Stimulated activated CD8-positive, alpha-beta memory T cell treated with anti-CD3 and anti-CD28 coated beads, Interleukin-12 subunit alpha, Interleukin-12 subunit beta, amount 100 ng/mL, for 4 hours (primary cell): ENCODE measurements around the gene FBXL15.
A peak's percentile ranks its signal among the peaks of the same experiment; 100 is the strongest.

Source experiments
- DNase-seq: peaks from one replicate; pipeline ENCODE4 v3.0.0-alpha.2; 2020; ENCODE audit warnings: low read depth

Gene FBXL15

DNA sequence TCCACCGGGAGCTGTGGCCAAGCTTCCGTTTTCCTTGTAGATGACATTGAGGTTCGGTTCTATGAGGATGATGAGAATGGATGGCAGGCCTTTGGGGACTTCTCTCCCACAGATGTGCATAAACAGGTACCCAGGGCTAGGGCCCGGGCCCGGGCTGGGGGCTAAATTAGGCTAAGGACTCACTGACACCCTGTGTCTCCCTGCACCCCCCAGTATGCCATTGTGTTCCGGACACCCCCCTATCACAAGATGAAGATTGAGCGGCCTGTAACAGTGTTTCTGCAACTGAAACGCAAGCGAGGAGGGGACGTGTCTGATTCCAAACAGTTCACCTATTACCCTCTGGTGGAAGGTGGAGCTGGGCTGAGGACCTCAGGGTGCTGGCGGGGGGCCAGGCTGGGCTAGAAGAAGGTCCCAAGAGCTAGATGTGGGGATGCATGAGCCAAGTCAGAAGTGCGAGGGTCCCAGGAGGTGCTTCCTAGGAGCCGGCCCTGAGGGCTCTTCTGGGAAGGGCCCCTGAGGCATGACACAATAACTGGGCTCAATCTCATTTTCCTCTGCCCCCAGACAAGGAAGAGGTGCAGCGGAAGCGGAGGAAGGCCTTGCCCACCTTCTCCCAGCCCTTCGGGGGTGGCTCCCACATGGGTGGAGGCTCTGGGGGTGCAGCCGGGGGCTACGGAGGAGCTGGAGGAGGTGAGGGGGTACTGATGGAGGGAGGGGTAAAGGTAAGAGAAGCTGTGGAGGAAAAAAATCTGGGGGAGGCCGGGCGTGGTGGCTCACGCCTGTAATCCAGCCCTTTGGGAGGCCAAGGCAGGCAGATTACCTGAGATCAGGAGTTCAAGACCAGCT lies 22.2 kb upstream of the FBXL15 start:
- DNase-seq, result no peak

DNA sequence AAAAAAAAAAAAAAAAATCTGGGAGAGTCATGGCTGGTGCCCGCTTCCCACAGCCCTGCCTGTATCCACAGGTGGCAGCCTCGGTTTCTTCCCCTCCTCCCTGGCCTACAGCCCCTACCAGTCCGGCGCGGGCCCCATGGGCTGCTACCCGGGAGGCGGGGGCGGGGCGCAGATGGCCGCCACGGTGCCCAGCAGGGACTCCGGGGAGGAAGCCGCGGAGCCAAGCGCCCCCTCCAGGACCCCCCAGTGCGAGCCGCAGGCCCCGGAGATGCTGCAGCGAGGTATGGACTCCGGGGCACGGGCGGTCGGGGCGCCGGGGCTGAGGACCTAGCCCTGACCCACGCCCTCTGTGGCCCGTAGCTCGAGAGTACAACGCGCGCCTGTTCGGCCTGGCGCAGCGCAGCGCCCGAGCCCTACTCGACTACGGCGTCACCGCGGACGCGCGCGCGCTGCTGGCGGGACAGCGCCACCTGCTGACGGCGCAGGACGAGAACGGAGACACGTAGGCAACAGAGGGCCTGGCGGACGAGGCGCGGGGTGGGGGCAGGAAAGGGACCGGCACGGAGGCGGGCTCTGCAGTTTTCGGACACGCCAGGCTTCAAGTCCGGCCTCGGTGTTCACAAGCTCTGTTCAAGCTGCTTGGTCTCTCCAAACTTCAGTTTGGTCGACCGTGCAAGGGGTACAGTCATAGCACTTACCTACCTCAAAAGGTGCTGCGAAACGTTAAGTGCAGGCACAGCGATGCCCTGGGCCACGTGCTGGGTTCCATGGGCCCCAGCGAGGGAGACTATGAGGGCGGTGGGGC lies 21.2 kb upstream of the FBXL15 start:
- DNase-seq, result peak; percentile 79

DNA sequence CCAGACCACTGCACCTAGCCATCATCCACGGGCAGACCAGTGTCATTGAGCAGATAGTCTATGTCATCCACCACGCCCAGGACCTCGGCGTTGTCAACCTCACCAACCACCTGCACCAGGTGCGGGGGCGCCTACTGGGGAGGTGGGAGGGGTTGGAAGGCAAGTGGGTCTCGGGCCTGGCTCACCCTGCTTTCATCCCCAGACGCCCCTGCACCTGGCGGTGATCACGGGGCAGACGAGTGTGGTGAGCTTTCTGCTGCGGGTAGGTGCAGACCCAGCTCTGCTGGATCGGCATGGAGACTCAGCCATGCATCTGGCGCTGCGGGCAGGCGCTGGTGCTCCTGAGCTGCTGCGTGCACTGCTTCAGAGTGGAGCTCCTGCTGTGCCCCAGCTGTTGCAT lies 20.6 kb upstream of the FBXL15 start:
- DNase-seq, result no peak

DNA sequence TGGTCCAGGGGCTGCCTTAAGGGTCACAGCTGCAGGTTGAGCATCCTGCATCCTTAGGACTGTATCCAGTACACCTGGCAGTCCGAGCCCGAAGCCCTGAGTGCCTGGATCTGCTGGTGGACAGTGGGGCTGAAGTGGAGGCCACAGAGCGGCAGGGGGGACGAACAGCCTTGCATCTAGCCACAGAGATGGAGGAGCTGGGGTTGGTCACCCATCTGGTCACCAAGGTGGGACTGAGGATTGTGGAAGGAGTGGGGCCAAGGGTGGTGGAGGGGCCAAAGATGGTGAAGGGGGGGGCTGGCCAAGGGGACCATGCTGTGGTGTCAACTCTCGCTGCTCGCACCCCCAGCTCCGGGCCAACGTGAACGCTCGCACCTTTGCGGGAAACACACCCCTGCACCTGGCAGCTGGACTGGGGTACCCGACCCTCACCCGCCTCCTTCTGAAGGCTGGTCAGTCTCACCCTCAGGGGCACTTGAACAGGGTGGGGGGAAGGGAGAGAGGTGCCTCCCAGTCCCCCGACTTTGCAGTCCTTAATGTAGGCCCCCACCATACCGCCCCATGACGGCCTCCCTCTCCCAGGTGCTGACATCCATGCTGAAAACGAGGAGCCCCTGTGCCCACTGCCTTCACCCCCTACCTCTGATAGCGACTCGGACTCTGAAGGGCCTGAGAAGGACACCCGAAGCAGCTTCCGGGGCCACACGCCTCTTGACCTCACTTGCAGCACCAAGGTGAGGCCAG lies 19.9 kb upstream of the FBXL15 start:
- no peak for DNase-seq

DNA sequence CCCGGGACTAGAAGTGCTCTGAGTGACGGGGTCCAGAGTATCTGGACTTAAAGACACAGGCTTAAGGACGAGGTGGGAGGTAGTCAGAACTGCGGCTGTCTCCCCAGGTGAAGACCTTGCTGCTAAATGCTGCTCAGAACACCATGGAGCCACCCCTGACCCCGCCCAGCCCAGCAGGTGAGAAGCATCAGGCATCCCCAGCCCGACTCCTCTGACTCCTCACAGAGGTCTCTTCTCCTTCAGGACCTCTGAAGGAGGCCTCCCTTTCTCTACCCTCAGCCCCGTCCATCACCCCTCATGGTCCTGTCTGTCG lies 19.3 kb upstream of the FBXL15 start:
- DNase-seq, result no peak

DNA sequence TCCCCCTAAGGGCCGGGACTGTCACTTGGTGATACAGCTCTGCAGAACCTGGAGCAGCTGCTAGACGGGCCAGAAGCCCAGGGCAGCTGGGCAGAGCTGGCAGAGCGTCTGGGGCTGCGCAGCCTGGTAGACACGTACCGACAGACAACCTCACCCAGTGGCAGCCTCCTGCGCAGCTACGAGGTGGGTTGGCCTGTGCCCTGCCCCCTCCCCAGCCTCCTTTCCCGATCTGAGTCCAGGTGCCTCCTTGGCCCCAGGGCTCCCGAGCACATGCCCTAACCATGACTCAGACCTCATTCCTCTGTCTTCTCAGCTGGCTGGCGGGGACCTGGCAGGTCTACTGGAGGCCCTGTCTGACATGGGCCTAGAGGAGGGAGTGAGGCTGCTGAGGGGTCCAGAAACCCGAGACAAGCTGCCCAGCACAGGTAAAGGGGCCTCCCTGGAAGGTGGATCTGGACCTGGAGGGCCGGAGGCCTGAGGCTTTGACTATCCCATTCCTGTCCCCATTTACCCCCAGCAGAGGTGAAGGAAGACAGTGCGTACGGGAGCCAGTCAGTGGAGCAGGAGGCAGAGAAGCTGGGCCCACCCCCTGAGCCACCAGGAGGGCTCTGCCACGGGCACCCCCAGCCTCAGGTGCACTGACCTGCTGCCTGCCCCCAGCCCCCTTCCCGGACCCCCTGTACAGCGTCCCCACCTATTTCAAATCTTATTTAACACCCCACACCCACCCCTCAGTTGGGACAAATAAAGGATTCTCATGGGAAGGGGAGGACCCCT lies 18.7 kb upstream of the FBXL15 start:
- DNase-seq, result no peak

DNA sequence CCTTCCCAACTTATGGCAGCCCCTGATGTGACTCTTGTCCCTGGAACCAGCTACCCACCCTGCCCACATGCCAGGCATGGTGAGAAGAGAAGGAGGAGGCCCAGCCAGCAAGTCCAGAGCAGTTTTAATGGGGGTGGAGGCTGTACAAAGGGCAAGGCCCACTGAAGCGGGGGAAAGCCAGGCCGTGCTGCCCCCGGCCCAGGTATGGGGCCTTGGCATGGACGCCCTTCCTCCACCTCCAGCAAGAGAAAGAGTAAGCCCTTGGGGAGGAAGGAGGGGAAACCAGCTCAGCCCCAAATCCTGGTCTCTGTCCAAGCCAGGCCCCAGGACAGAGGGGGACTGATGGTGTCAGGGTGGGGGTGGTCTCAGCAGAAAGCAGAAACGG lies 18.1 kb upstream of the FBXL15 start:
- no peak for DNase-seq

DNA sequence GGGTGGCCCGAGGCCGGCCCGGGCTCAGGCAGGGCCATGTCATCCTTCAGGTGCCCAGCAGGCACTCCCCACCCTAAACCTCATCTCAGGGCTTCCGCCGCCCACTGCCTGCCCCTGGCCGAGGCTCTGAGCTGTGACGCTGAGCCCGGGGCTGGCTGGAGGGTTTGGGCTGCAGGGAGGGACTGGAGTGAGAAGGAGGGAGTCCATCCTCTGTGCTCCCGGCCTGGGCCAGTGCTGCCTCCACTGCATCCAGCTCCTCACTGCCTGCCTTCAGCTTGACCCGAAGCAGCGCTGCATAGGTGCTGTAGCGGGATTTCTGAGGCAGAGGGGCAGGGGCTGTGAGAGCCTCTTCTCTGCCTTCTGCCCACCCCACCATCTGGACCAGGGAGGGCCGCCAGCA lies 17.5 kb upstream of the FBXL15 start:
- DNase-seq, result no peak

DNA sequence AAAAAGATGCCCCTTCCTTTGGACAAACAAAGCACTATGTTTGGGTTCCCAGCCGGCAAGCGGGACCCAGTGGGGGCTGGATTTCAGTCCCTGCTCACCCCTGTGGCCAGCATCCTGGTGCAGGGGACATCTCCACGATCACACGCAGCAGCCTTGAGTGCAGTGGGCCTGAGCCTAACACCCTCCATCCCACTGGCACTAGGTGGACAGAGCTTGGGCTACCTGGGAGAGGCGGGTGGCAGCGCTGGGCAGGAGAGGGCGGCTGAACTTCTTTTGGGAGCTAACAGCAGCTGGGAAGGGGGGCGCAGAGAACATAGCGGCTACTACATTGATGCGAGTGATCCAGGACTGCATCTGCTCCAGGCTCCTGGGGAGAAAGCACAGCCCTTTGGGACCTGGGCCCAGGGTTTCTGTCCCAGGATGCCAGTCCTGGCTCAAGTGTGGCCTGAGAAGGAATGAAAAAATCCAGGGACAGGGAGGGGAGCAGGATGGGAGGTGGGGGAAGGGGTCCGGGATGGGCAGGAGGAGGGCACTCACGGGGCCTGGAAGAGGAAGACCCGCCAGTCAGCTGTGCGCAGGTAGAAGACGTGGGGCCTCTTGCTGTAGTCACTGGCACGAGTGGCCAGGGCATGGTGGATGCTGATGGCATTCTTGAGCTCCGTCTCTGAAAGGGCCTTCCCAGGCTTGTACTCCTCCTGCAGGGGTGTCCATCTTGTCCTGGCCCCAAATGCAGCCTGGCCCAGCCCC lies 16.1 kb upstream of the FBXL15 start:
- no peak for DNase-seq

DNA sequence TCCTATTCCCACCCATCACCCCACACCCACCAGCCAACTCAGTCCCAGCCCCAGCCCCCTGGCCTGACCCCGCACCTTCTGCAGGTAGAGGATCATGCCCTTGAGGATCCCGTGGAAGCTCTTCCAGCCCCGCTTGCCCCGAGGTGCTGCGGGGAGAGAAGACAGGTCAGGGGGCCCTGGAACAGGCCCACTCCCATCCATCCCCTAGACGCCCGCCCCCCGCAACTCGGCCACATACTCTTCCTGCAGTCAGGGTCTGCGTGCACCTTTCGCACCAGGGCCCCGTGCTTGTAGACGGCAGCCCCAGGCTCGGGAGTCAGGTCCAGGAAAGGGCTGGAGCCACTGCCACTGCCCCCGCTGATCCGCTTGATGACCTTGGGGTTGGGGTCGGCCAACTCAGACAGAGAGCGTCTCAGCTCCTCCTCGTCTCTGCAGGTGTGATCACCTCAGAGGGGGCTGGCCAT lies 15.5 kb upstream of the FBXL15 start:
- no peak for DNase-seq

DNA sequence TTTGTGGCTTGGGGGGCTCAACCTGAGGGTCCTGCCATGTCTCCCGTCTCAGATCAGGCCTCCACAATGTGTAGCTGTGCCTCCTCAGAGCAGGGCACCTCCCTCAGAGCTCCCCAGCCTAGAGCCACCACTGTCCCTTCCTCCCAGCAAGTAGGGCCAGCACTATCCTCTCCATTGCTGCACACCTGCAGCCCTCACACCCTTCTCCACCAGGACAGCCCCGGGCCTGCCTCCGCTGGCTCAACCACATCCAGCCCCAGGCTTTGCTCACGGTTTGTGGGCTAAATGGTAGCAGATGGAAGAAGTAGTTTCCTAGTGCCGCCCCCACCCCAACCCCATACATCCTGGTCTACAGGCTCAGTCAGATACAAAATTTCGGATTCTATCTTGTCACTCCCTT lies 15.0 kb upstream of the FBXL15 start:
- no peak for DNase-seq

DNA sequence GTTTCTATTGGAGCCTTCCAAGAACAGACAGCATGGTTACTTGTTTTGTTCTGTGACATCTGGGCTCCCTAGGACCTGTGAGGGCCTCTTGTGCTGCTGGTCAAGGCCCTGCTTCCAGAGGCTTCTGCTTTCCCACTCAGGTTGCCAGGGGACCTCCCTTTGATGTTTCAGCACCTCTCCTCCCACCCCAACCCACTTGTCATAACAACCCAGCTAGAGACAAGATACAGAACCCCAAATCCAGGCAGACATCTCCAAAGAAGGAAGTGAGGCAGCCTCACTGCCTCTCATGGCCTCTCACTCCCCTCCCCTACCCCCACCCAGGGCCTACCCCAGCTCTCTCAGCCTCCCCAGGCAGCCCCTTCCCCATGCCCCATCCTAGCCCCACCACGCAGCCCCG lies 13.8 kb upstream of the FBXL15 start:
- no peak for DNase-seq

DNA sequence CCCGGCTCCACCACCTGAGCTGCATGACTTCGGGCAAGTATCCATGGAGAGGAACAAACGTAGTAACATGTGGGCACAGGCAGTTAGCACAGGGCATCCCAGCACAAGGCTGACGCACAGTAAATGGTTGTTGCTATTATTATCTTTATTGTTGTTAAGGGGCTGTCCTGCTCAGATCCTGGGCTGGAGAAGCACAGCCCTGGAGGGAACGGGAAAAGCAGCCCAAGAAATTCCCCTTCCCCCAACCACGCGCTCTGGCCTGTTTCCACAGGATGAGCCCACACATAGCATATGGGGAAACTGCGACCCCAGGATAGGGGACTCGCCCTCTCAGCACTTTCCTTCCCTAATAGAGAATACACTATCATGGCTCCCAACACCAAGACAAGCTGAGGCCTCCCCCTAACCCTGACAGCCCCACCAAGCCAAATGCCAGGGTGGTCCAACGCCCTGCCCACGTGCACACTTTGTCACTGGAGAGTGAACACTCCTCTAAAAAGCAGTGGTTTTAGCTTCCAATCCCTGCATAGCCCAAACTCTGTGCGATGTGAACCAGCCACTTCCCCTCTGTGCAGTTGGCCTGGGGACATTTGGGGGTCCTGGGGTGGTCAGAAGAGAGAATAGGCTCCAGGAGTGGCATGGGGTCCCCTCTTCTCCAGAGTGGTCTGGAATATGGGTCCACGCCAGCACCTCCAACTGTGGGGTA lies 13.1 kb upstream of the FBXL15 start:
- no peak for DNase-seq

DNA sequence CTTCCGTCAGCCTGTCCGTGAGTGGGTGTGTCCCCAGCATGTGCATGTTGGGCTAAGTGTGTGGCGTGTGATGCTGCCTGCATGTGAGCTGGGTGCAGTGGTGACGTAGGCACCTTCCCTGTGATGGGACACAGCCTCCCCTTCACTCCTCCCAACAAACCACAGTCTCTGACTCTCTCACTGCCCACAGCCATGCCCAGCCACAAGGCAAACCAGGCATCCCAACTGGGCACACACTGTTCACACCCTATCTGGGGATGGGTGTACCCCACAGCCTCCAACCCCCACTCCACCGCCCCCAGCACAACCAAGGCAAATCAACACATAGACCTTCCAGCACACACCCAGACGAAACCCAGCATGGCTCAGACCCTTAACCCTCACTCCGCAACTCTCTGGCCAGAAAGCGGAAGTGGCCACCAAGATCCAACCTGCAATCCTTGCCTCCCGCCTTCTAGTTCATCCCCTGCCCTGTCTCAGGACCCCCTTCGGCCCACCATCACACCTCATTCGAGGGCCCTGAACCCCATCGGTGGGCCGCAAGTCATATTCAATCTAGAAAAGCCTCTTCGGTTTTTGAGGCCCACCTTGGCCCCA lies 12.4 kb upstream of the FBXL15 start:
- no peak for DNase-seq

DNA sequence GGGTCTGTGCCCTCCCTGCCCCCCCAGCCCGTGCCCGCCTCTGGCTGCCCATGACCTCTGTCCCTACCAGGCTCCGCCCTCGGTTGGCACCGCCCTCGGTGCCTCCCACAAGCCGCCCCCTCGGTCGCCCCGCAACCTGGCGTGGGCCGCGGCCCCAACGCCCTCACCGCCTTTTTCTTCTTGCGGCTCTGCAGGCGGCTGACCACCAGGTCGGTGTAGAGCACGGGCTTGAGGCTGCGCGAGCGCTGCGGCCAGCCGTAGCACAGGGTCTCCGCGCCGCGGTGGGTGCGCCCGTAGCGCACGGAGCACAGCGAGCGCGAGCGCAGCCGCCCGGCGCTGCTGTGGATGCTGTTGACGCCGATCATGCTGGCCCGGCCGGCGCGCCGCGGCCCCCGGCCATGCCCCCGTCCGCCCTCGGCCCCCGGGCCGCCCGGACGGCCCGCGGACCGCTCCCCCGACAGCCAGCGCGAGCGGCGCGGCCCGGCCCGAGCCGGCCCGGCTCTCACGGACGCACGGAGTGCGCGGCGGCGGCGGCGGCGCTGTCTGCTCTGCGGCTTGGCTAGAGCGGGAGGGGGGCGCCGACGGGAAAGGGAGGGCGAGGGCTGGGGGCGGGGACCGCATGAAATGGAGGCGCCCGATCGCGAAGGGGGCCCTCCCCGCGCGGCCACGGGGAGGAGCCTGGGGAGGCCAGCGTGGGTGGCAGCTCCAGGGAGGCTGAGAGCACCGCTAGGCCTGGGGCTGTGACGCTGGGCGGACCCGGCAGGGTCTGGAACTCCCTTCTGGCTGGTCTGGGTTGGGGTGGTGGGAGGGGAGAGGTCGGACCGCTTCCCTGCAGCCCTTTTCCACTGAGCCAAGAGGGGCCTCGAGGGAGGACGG lies 11.7 kb upstream of the FBXL15 start:
- DNase-seq, result peak; percentile 76

DNA sequence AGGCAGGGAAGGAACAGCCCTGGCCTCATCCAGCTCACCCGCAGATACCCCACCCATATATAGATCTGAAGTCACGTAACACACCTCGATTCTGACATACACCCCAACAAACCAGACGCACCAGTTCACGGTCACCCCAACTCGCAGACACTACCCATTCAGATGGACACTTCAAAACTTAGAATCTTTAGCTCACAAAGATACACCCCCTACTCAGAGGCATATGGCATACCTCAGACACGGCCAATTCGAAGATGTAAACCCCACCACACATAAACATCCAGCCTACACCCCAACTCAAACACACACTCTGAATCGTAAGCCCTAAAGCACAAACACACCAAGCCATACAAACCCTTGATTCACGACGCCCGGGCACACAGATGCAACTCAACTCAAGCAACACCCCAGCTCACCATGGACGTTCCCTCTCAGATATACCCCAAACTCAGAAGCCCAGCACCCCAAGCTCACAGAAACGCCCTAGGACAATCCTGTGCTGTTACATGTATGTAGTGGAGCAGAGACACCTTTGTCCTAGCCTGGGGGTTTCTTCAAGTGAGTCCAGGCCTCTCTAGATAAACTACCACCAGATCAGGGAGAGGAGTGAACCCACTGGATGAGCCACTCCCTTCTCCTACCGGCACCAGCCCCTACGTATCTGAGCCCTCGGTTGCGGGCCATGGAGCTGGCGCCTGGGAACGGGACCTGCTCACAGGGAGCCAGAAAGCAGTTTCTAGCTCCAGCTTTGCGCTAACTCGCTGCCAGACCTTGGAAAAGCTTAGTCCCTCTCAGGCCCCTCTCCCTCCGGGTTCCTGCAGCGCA lies 10.8 kb upstream of the FBXL15 start:
- no peak for DNase-seq

DNA sequence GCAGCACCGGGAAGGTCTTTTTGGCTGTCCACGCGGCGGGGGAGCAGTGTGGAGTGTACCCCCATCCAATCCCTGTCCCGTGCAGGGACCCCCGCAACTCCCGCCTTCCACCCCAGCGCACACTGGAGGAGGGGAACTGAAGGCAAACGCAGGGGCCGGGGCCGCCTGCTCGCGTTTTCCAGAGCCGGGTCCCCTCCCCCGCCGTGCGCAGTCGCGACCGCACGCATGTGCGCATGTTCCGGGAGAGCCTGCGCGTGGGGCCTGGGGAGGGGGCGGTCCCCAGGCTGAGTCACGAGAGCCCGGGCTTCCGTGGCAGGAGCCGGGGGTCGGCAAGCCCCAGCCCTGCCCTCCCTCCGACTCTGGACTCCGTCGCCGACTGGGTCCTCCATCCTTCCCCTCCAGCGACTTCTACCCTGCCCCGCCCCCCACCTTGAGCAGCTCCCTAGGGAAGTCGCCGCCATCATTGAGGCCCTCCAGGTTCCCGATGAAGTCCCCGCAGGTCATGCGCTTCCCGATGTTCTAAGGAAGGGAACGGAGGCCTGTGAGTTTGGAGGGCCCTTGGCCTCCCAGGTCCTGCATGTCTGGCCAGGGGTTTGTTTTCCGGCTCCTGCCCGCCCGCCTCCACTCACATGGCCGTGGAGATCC lies 10.1 kb upstream of the FBXL15 start:
- DNase-seq, result peak; percentile 53
